Smooth muscle cell (in vitro differentiated cells): ENCODE measurements around the gene IL10. TPM values are rescaled to one million over a fixed set of nuclear protein-coding genes. Genes with fewer than 3 reads are reported as not detected.

Experiments
- DNase-seq: peaks from one replicate; lab custom pipeline; 2025; ENCODE audit not compliant: unreplicated experiment; lab: John Stamatoyannopoulos, UW
- H2AFZ ChIP-seq: fragments of 200-600 bp; sonication (generic); 2 replicates; pipeline ENCODE4 v1.6.0; 2016; ENCODE audit warnings: antibody characterized with exemption, low read depth, mild to moderate bottlenecking
- H3F3A ChIP-seq: fragments of 200-600 bp; sonication (generic); 2 replicates; pipeline ENCODE4 v1.6.0; 2017; ENCODE audit warnings: antibody characterized with exemption, low read depth
- H3K27ac ChIP-seq: fragments of 200-600 bp; sonication (generic); 2 replicates; pipeline ENCODE4 v1.5.1; 2016; ENCODE audit warnings: low read depth, mild to moderate bottlenecking
- H3K27me3 ChIP-seq: fragments of 200-600 bp; sonication (generic); 2 replicates; pipeline ENCODE4 v1.6.1; 2016; ENCODE audit warnings: low read depth, mild to moderate bottlenecking
- H3K36me3 ChIP-seq: fragments of 200-600 bp; sonication (generic); 2 replicates; pipeline ENCODE4 v1.5.1; 2016; ENCODE audit warnings: low read depth
- H3K4me1 ChIP-seq: fragments of 200-600 bp; sonication (generic); 2 replicates; pipeline ENCODE4 v1.5.1; 2016; ENCODE audit warnings: low read depth
- H3K4me2 ChIP-seq: fragments of 200-600 bp; sonication (generic); 2 replicates; pipeline ENCODE4 v1.6.0; 2016; ENCODE audit warnings: mild to moderate bottlenecking
- H3K4me3 ChIP-seq: fragments of 200-600 bp; sonication (generic); 2 replicates; pipeline ENCODE4 v1.5.1; 2016; ENCODE audit warnings: mild to moderate bottlenecking
- H3K79me2 ChIP-seq: fragments of 200-600 bp; sonication (generic); 2 replicates; pipeline ENCODE4 v1.6.0; 2016; ENCODE audit warnings: low read depth, mild to moderate bottlenecking
- H3K9ac ChIP-seq: fragments of 200-600 bp; sonication (generic); 2 replicates; pipeline ENCODE4 v1.6.0; 2016; ENCODE audit warnings: low read depth
- H3K9me3 ChIP-seq: fragments of 200-600 bp; sonication (generic); replicated peaks from 2 replicates; pipeline ENCODE4 v1.5.1; 2016; ENCODE audit warnings: low read depth
- H4K20me1 ChIP-seq: fragments of 200-600 bp; sonication (generic); 2 replicates; pipeline ENCODE4 v1.6.0; 2016; ENCODE audit warnings: low read depth
- CTCF ChIP-seq: fragments of 200-600 bp; sonication (generic); IDR thresholded peaks from 2 replicates; pipeline ENCODE4 v1.5.1; 2017; ENCODE audit warnings: borderline replicate concordance, mild to moderate bottlenecking, antibody characterized with exemption; ENCODE audit not compliant: insufficient read depth, poor library complexity, severe bottlenecking
- WGBS: methylation state at CpG from one replicate; pipeline ENCODE4 v1.1.7; 2016; ENCODE audit warnings: low lambda C conversion rate; 5-methylcytosine and 5-hydroxymethylcytosine counted together
- polyA plus RNA-seq: library from polyadenylated mRNA; unstranded; fragments of >200 nt; fragmentation: Nextera tagmentation; extraction: Ambion mirVana; gene quantifications from 2 replicates; pipeline ENCODE4 v1.2.1, GENCODE V29; 2016
- total RNA-seq: library from RNA; depleted of rRNA; stranded (reverse); fragments of >200 nt; gene quantifications from 2 replicates; pipeline ENCODE4 v1.2.3, GENCODE V29; 2014

The IL10 gene
- total and polyA plus RNA-seq, 2 experiments from 2014 or later, result 1.2 to 2.2 TPM

- Histone ChIP-seq H3K79me2 (no peaks in the 10 kb centered on the region), H3K4me3 (no peak overlapping the region), H3K27me3 (no peaks in the 10 kb centered on the region), H3K9me3 (no peaks in the 10 kb centered on the region), H3K4me2 (no peak overlapping the region), H4K20me1 (peaks cover 47% of the 10 kb centered on the region), H2AFZ (no peak overlapping the region), H3K4me1 (no peaks in the 10 kb centered on the region), H3K9ac (no peak overlapping the region), H3F3A (peaks cover 6% of the 10 kb centered on the region), H3K27ac (no peak overlapping the region), H3K36me3 (no peaks in the 10 kb centered on the region)
- no peak for DNase-seq
- no peak for TF ChIP-seq CTCF
- WGBS, result 81% methylated on average over 3 of the region's 3 CpGs
Observed at GRCh38 chr1:206737729-206738201, 34.5 kb downstream of the IL10 start.

- H3K9ac ChIP-seq, result no peak overlapping the region
Observed at GRCh38 chr1:206736878-206737728, 35.2 kb downstream of the IL10 start.

DNA sequence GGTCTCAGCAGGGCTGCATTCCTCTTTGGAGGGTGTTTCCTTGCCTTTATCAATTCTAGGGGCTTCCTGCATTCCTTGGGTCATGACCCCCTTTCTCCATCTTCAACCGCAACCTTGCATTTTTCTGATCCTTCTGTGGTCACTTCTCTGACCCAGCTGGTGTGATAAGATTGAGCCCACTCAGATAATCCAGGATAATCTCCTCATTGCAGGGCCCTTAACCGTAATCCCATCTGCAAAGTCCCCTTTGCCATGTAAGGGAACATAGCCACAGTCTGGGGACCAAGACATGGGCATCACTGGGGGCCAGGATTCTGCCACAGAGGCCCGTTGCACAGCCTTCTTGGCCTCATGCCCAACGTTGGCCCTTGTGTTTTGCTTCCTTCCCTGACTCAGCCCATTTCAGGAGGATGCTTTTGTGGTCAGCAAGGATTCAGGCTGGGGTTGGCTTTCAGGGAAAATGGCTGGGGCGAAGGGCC, 36.7 kb downstream of the IL10 start:
- H3K27ac ChIP-seq, result peak overlapping the region; percentile 37
- H3K36me3 ChIP-seq, result no peaks in the 10 kb centered on the region
- H3F3A ChIP-seq, result peaks cover 6% of the 10 kb centered on the region
- no peaks in the 10 kb centered on the region for H3K4me1 ChIP-seq
- no peak for DNase-seq
- H3K4me2 ChIP-seq, result peak overlapping the region; percentile 3
- H3K27me3 ChIP-seq, result no peaks in the 10 kb centered on the region
- H3K79me2 ChIP-seq, result no peaks in the 10 kb centered on the region
- no peak overlapping the region for H3K9ac ChIP-seq
- no peaks in the 10 kb centered on the region for H3K9me3 ChIP-seq
- H2AFZ ChIP-seq, result no peak overlapping the region
- peaks cover 69% of the 10 kb centered on the region for H4K20me1 ChIP-seq
- no peak overlapping the region for H3K4me3 ChIP-seq
- 27% methylated on average over 5 of the region's 5 CpGs for WGBS
- no peak for TF ChIP-seq CTCF

More at GRCh38 chr1:206736878-206737728, 35.2 kb downstream of the IL10 start:
- H3K36me3 ChIP-seq, result no peaks in the 10 kb centered on the region
- no peaks in the 10 kb centered on the region for H3K4me1 ChIP-seq
- TF ChIP-seq CTCF, result no peak
- no peak overlapping the region for H3K4me2 ChIP-seq
- no peak overlapping the region for H3K4me3 ChIP-seq
- H4K20me1 ChIP-seq, result peaks cover 54% of the 10 kb centered on the region
- no peaks in the 10 kb centered on the region for H3K9me3 ChIP-seq
- H3F3A ChIP-seq, result peaks cover 6% of the 10 kb centered on the region
- 90% methylated on average over 13 of the region's 14 CpGs for WGBS
- no peak overlapping the region for H2AFZ ChIP-seq
- no peaks in the 10 kb centered on the region for H3K27me3 ChIP-seq
- H3K79me2 ChIP-seq, result no peaks in the 10 kb centered on the region
- H3K27ac ChIP-seq, result no peak overlapping the region
- no peak for DNase-seq
